ENCODE measurements around the gene MAP4K2.
A peak's percentile ranks its signal among the peaks of the same experiment; 100 is the strongest.

The MAP4K2 gene

DNA sequence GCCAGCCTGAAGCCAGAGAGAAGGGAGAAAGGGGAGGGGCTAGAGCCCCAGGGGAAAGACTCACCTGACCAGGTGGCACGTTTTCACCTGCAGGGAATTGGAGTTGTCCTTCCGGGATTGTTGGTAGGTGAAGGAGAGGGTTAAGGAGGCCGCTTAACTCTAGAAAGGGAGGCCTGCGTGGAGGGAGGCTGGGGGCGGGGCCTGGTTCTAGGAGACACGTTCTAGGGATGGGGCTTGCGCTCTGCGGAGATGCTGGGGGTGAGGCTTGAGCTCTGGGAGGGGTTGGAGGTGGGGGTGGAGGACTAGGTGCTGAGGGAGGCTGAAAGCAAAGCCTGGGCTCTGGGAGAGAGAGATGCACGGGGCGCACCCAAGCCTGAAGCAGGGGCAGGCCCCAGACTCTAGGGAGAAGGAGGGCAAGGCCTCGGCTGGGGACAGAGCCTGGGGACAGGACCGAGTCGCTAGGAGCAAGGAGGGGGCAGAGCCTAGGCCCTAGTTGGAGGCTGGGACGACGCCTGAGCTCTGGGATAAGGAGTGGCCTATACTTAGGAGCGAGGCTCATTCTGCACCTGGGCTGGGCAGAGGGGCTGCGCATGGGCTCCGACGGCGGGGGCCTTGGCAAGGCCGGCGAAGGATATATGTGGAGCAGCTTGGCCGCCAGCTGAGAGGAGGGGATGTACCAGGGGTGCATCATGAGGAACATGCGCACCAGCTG is 61.5 kb downstream of the MAP4K2 start:
- H3K4me3 ChIP-seq (ENCODE audit: low read depth in 1 of 2, low read length in 1 of 2): peak overlapping the region; percentile 98
- peaks cover 35 to 40% of the 10 kb centered on the region in 2 experiments for H3K4me1 ChIP-seq (ENCODE audit: control insufficient read depth in 1 of 2, insufficient read depth in 1 of 2, low read depth in 1 of 2, low read length in 1 of 2)
- TF ChIP-seq, protein P1, sequence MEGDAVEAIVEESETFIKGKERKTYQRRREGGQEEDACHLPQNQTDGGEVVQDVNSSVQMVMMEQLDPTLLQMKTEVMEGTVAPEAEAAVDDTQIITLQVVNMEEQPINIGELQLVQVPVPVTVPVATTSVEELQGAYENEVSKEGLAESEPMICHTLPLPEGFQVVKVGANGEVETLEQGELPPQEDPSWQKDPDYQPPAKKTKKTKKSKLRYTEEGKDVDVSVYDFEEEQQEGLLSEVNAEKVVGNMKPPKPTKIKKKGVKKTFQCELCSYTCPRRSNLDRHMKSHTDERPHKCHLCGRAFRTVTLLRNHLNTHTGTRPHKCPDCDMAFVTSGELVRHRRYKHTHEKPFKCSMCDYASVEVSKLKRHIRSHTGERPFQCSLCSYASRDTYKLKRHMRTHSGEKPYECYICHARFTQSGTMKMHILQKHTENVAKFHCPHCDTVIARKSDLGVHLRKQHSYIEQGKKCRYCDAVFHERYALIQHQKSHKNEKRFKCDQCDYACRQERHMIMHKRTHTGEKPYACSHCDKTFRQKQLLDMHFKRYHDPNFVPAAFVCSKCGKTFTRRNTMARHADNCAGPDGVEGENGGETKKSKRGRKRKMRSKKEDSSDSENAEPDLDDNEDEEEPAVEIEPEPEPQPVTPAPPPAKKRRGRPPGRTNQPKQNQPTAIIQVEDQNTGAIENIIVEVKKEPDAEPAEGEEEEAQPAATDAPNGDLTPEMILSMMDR (IDR thresholded peaks at IDR 0.05): no peak
- no peaks in the 10 kb centered on the region for H3K9me3 ChIP-seq
- peaks cover 51% of the 10 kb centered on the region for H3K36me3 ChIP-seq
- H3K27ac ChIP-seq: peak overlapping the region; percentile 100
- no peaks in the 10 kb centered on the region for H3K27me3 ChIP-seq

DNA sequence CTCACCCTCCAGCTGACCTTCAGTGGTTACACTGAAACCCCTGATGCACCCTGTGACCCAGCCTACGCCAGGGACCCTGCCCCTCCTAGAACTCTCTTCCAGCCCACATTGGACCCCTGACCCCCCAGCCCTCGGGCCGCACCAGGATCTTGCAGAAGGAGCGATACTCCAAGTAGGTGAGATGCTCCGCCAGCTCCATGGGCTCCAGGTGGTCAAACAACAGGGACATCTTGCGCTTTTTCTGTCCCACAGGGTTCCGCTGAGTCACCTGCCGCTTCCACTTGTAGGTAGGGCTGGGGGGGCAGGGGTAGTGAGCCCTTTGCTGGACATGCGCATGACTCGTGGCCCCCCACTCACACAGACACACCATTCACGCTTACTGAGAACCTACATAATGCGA is 63.1 kb downstream of the MAP4K2 start:
- Histone ChIP-seq H3K4me1 (ENCODE audit: control insufficient read depth in 1 of 2, insufficient read depth in 1 of 2, low read depth in 1 of 2, low read length in 1 of 2) (peaks cover 25 to 28% of the 10 kb centered on the region in 2 experiments), H3K4me3 (ENCODE audit: low read depth in 1 of 2, low read length in 1 of 2) (no peak overlapping the region), H3K27ac (peak overlapping the region; percentile 27), H3K27me3 (no peaks in the 10 kb centered on the region), H3K36me3 (peaks cover 68% of the 10 kb centered on the region), H3K9me3 (no peaks in the 10 kb centered on the region)
- TF ChIP-seq, protein P1 (IDR thresholded peaks at IDR 0.05): no peak

DNA sequence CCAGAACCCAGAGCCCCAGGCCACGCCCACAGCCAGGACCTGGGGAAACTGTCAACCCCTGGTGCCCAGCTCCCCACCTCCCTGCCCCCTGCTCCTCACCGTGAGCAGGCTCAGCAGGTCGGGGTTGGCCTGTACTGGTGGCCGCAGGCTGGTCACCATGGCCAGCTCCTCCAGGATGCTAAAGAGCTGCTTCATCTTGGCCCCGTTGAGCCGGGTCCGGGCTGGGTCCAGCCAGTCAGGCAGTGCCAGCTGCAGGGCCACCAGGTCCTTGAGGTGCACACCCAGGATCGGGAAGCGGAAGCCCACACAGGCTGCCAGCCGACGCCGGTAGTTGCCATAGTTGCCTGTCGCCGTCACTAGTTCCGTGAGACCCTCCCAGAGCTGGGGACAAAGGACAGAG is 66.4 kb downstream of the MAP4K2 start:
- Histone ChIP-seq H3K27me3 (no peaks in the 10 kb centered on the region), H3K9me3 (no peaks in the 10 kb centered on the region), H3K4me1 (ENCODE audit: control insufficient read depth in 1 of 2, insufficient read depth in 1 of 2, low read depth in 1 of 2, low read length in 1 of 2) (peaks cover 9 to 11% of the 10 kb centered on the region in 2 experiments), H3K4me3 (ENCODE audit: low read depth in 1 of 2, low read length in 1 of 2) (no peak overlapping the region), H3K27ac (peak overlapping the region; percentile 15), H3K36me3 (peaks cover 99% of the 10 kb centered on the region)
- TF ChIP-seq, protein P1 (IDR thresholded peaks at IDR 0.05): no peak

DNA sequence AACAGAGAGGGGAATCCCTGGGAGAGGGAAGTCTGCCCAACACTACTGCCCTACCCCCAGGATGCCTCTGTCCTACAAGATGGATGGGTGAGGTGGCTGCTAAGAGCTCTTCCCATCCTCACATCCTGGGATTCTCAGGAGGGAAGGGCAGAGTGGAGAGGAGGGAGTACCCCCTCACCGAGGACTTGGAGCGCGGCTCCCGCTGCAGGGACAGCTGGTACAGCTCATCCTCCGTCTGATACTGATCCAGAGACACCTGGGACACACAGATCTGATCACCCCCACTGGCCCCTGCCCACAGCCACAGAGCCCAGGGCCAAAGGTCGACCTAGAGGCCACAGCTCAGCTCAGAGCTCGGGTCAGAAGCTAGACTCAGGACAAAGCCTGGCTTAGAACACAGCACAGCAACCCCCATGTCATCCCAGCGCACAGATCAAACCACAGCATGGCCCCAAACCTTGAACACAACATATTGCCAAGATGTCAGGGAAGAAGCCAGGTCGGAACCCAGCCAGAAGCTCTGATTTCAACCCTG is 67.2 kb downstream of the MAP4K2 start:
- Histone ChIP-seq H3K36me3 (peaks cover 99% of the 10 kb centered on the region), H3K4me1 (ENCODE audit: control insufficient read depth in 1 of 2, insufficient read depth in 1 of 2, low read depth in 1 of 2, low read length in 1 of 2) (peaks cover 0 to 3% of the 10 kb centered on the region in 2 experiments), H3K27me3 (no peaks in the 10 kb centered on the region), H3K27ac (no peak overlapping the region), H3K4me3 (ENCODE audit: low read depth in 1 of 2, low read length in 1 of 2) (no peak overlapping the region), H3K9me3 (no peaks in the 10 kb centered on the region)
- TF ChIP-seq, protein P1 (IDR thresholded peaks at IDR 0.05): no peak

Data from neutrophil (primary cell).